HL-60 (cell line): ENCODE measurements around the gene ZNF142.

ENCODE experiments used
- DNase-seq, 2 experiments: peaks; one replicate each; pipeline ENCODE4 v3.0.0-alpha.2; 2010 to 2020; ENCODE audit warnings: low read depth in 1 of 2, low spot score in 1 of 2
- H3K27ac ChIP-seq: fragments of 250-450 bp; sonication (Bioruptor Pico); replicated peaks from 2 replicates; pipeline ENCODE4 v1.5.1; 2020; ENCODE audit warnings: mild to moderate bottlenecking, moderate library complexity
- H3K27me3 ChIP-seq: fragments of 250-450 bp; sonication (Bioruptor Pico); 2 replicates; pipeline ENCODE4 v1.5.1; 2021; ENCODE audit warnings: mild to moderate bottlenecking, moderate library complexity; ENCODE audit not compliant: insufficient read depth, poor library complexity, severe bottlenecking
- H3K4me3 ChIP-seq: replicated peaks from 2 replicates; pipeline ENCODE4 v1.5.1; 2011; ENCODE audit warnings: mild to moderate bottlenecking, control low read depth, low read length; ENCODE audit not compliant: insufficient read depth
- CTCF ChIP-seq: IDR thresholded peaks from one replicate; pipeline ENCODE4 v1.5.1; 2011; ENCODE audit warnings: low read length, control low read depth, inconsistent platforms; ENCODE audit not compliant: insufficient read depth
- GABPA ChIP-seq: IDR thresholded peaks from 2 replicates; pipeline ENCODE4 v1.6.1; 2012; ENCODE audit warnings: low read depth
- POLR2AphosphoS5 ChIP-seq: IDR thresholded peaks from 2 replicates; pipeline ENCODE4 v1.6.1; 2012; ENCODE audit warnings: low read depth
- SPI1 ChIP-seq: IDR thresholded peaks from 2 replicates; pipeline ENCODE4 v1.6.1; 2012; ENCODE audit warnings: low read depth, mild to moderate bottlenecking, borderline replicate concordance
- TF ChIP-seq, protein P1 (sequence below): IDR thresholded peaks from 2 replicates; pipeline ENCODE4 v1.6.1; 2012; ENCODE audit warnings: low read depth; ENCODE audit not compliant: insufficient replicate concordance

The ZNF142 gene

GRCh38 chr2:218627939-218628338 lies 31.5 kb downstream of the ZNF142 start:
- H3K4me3 ChIP-seq: no peak overlapping the region
- TF ChIP-seq, protein P1, sequence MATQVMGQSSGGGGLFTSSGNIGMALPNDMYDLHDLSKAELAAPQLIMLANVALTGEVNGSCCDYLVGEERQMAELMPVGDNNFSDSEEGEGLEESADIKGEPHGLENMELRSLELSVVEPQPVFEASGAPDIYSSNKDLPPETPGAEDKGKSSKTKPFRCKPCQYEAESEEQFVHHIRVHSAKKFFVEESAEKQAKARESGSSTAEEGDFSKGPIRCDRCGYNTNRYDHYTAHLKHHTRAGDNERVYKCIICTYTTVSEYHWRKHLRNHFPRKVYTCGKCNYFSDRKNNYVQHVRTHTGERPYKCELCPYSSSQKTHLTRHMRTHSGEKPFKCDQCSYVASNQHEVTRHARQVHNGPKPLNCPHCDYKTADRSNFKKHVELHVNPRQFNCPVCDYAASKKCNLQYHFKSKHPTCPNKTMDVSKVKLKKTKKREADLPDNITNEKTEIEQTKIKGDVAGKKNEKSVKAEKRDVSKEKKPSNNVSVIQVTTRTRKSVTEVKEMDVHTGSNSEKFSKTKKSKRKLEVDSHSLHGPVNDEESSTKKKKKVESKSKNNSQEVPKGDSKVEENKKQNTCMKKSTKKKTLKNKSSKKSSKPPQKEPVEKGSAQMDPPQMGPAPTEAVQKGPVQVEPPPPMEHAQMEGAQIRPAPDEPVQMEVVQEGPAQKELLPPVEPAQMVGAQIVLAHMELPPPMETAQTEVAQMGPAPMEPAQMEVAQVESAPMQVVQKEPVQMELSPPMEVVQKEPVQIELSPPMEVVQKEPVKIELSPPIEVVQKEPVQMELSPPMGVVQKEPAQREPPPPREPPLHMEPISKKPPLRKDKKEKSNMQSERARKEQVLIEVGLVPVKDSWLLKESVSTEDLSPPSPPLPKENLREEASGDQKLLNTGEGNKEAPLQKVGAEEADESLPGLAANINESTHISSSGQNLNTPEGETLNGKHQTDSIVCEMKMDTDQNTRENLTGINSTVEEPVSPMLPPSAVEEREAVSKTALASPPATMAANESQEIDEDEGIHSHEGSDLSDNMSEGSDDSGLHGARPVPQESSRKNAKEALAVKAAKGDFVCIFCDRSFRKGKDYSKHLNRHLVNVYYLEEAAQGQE: no peak
- TF ChIP-seq GABPA (no peak), CTCF (no peak), SPI1 (no peak), POLR2AphosphoS5 (no peak)
- DNase-seq: no peak
- no peaks in the 10 kb centered on the region for H3K27me3 ChIP-seq
- H3K27ac ChIP-seq: no peak overlapping the region

GRCh38 chr2:218626369-218626768 lies 33.1 kb downstream of the ZNF142 start:
- Histone ChIP-seq H3K27ac (no peak overlapping the region), H3K27me3 (no peaks in the 10 kb centered on the region), H3K4me3 (no peak overlapping the region)
- no peak for DNase-seq
- TF ChIP-seq GABPA (no peak), CTCF (no peak), POLR2AphosphoS5 (no peak)
- TF ChIP-seq, protein P1: no peak

DNA sequence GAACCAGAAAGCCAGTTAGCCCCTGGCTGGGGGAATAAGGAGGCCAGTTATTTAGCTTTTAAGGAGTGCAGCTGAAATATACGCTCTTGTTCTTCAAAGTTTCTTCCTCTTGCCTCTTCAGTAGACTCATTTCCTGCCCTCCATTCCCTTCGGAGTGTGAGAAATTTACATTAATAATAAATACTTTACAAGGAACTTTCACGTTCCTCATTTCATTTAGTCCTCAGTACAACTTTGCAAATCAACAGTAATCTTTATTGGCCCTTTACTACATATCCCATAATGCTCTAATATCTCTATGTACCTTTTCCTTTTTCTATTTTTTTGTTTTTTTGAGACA lies 36.1 kb downstream of the ZNF142 start:
- TF ChIP-seq, protein P1: no peak
- no peak for TF ChIP-seq POLR2AphosphoS5
- no peak for TF ChIP-seq CTCF
- no peak for TF ChIP-seq GABPA
- TF ChIP-seq SPI1: no peak
- no peak for DNase-seq
- no peak overlapping the region for H3K27ac ChIP-seq
- no peaks in the 10 kb centered on the region for H3K27me3 ChIP-seq
- no peak overlapping the region for H3K4me3 ChIP-seq
